ENCODE results near the gene PLS1.

The PLS1 gene

GRCh38 chr3:142622405-142622804 lies 26.2 kb downstream of the PLS1 start:
- no CpG with 5 or more reads among the region's 2 CpGs for WGBS (ENCODE audit: extremely low coverage, insufficient coverage, low lambda C conversion rate)
- no peak overlapping the region for H4K5ac ChIP-seq (ENCODE audit: low read length)
- DNase-seq = no peak

GRCh38 chr3:142623194-142623593 lies 27.0 kb downstream of the PLS1 start:
- Histone ChIP-seq H3K4me2 (ENCODE audit: low read length) (no peak overlapping the region), H2BK120ac (ENCODE audit: low read depth, low read length) (no peak overlapping the region), H3K79me2 (ENCODE audit: control insufficient read depth, insufficient read depth, low read length) (no peaks in the 10 kb centered on the region), H2AK5ac (ENCODE audit: low read length) (no peak overlapping the region), H3K23ac (ENCODE audit: low read length) (no peak overlapping the region), H3K9ac (ENCODE audit: low read length) (no peak overlapping the region), H3K4me3 (ENCODE audit: low read length) (no peak overlapping the region), H2BK15ac (replicated peaks; ENCODE audit: low read depth) (no peak overlapping the region), H2BK5ac (ENCODE audit: low read length) (no peak overlapping the region), H3K27ac (ENCODE audit: low read depth, low read length) (no peak overlapping the region), H3K4me1 (ENCODE audit: control insufficient read depth, low read depth, low read length) (no peaks in the 10 kb centered on the region), H3K79me1 (ENCODE audit: low read length) (no peaks in the 10 kb centered on the region), H3K4ac (ENCODE audit: low read depth, low read length) (no peak overlapping the region), H3K27me3 (ENCODE audit: insufficient read depth, low read length, poor library complexity) (no peaks in the 10 kb centered on the region), H3K18ac (ENCODE audit: low read length) (no peak overlapping the region), H4K8ac (ENCODE audit: low read depth, low read length) (no peak overlapping the region), H3K36me3 (ENCODE audit: control insufficient read depth, insufficient read depth, low read length) (no peaks in the 10 kb centered on the region), H3K56ac (ENCODE audit: low read length) (no peak overlapping the region), H4K5ac (ENCODE audit: low read length) (no peak overlapping the region)
- no peak for DNase-seq

More at GRCh38 chr3:142622405-142622804, 26.2 kb downstream of the PLS1 start:
- Histone ChIP-seq H3K4me2 (ENCODE audit: low read length) (no peak overlapping the region), H3K36me3 (ENCODE audit: control insufficient read depth, insufficient read depth, low read length) (no peaks in the 10 kb centered on the region), H3K4ac (ENCODE audit: low read depth, low read length) (no peak overlapping the region), H3K23ac (ENCODE audit: low read length) (no peak overlapping the region), H2BK15ac (replicated peaks; ENCODE audit: low read depth) (no peak overlapping the region), H3K27me3 (ENCODE audit: insufficient read depth, low read length, poor library complexity) (no peaks in the 10 kb centered on the region), H2BK120ac (ENCODE audit: low read depth, low read length) (no peak overlapping the region), H3K4me1 (ENCODE audit: control insufficient read depth, low read depth, low read length) (no peaks in the 10 kb centered on the region), H3K4me3 (ENCODE audit: low read length) (no peak overlapping the region), H2BK5ac (ENCODE audit: low read length) (no peak overlapping the region), H4K8ac (ENCODE audit: low read depth, low read length) (no peak overlapping the region), H2AK5ac (ENCODE audit: low read length) (no peak overlapping the region), H3K18ac (ENCODE audit: low read length) (no peak overlapping the region), H3K56ac (ENCODE audit: low read length) (no peak overlapping the region), H3K79me1 (ENCODE audit: low read length) (no peaks in the 10 kb centered on the region), H3K79me2 (ENCODE audit: control insufficient read depth, insufficient read depth, low read length) (no peaks in the 10 kb centered on the region), H3K27ac (ENCODE audit: low read depth, low read length) (no peak overlapping the region), H3K9ac (ENCODE audit: low read length) (no peak overlapping the region)

- no peaks in the 10 kb centered on the region for H3K79me1 ChIP-seq (ENCODE audit: low read length)
- no CpG with 5 or more reads among the region's 2 CpGs for WGBS (ENCODE audit: extremely low coverage, insufficient coverage, low lambda C conversion rate)
- H3K18ac ChIP-seq (ENCODE audit: low read length) = no peak overlapping the region
- no peak overlapping the region for H2BK5ac ChIP-seq (ENCODE audit: low read length)
- H2AK5ac ChIP-seq (ENCODE audit: low read length) = no peak overlapping the region
- no peak overlapping the region for H2BK120ac ChIP-seq (ENCODE audit: low read depth, low read length)
- no peaks in the 10 kb centered on the region for H3K79me2 ChIP-seq (ENCODE audit: control insufficient read depth, insufficient read depth, low read length)
- no peak for DNase-seq
- no peak overlapping the region for H4K8ac ChIP-seq (ENCODE audit: low read depth, low read length)
- H3K23ac ChIP-seq (ENCODE audit: low read length) = no peak overlapping the region
- no peaks in the 10 kb centered on the region for H3K4me1 ChIP-seq (ENCODE audit: control insufficient read depth, low read depth, low read length)
- no peaks in the 10 kb centered on the region for H3K27me3 ChIP-seq (ENCODE audit: insufficient read depth, low read length, poor library complexity)
- H4K5ac ChIP-seq (ENCODE audit: low read length) = no peak overlapping the region
- H3K36me3 ChIP-seq (ENCODE audit: control insufficient read depth, insufficient read depth, low read length) = no peaks in the 10 kb centered on the region
- H3K9ac ChIP-seq (ENCODE audit: low read length) = no peak overlapping the region
- H3K4me2 ChIP-seq (ENCODE audit: low read length) = no peak overlapping the region
- no peak overlapping the region for H3K4ac ChIP-seq (ENCODE audit: low read depth, low read length)
- no peak overlapping the region for H2BK15ac ChIP-seq (replicated peaks; ENCODE audit: low read depth)
- no peak overlapping the region for H3K27ac ChIP-seq (ENCODE audit: low read depth, low read length)
- H3K4me3 ChIP-seq (ENCODE audit: low read length) = no peak overlapping the region
- H3K56ac ChIP-seq (ENCODE audit: low read length) = no peak overlapping the region
These were observed 28.4 kb downstream of the PLS1 start for GRCh38 chr3:142624341-142625152.

GRCh38 chr3:142625153-142625440 lies 28.9 kb downstream of the PLS1 start:
- no CpG with 5 or more reads among the region's 2 CpGs for whole genome bisulfite sequencing (ENCODE audit: extremely low coverage, insufficient coverage, low lambda C conversion rate)
- no peak overlapping the region for H4K8ac ChIP-seq (ENCODE audit: low read depth, low read length)
- H2BK120ac ChIP-seq (ENCODE audit: low read depth, low read length) = no peak overlapping the region
- no peak overlapping the region for H3K4me2 ChIP-seq (ENCODE audit: low read length)
- no peak overlapping the region for H2BK5ac ChIP-seq (ENCODE audit: low read length)
- H3K9ac ChIP-seq (ENCODE audit: low read length) = no peak overlapping the region
- H3K4me3 ChIP-seq (ENCODE audit: low read length) = no peak overlapping the region
- no peak overlapping the region for H3K18ac ChIP-seq (ENCODE audit: low read length)
- no peaks in the 10 kb centered on the region for H3K79me1 ChIP-seq (ENCODE audit: low read length)
- DNase-seq = no peak
- H3K4me1 ChIP-seq (ENCODE audit: control insufficient read depth, low read depth, low read length) = no peaks in the 10 kb centered on the region
- H4K5ac ChIP-seq (ENCODE audit: low read length) = no peak overlapping the region
- H3K23ac ChIP-seq (ENCODE audit: low read length) = no peak overlapping the region
- no peaks in the 10 kb centered on the region for H3K79me2 ChIP-seq (ENCODE audit: control insufficient read depth, insufficient read depth, low read length)
- no peak overlapping the region for H3K27ac ChIP-seq (ENCODE audit: low read depth, low read length)
- H3K56ac ChIP-seq (ENCODE audit: low read length) = no peak overlapping the region
- no peaks in the 10 kb centered on the region for H3K36me3 ChIP-seq (ENCODE audit: control insufficient read depth, insufficient read depth, low read length)
- H3K4ac ChIP-seq (ENCODE audit: low read depth, low read length) = no peak overlapping the region
- no peak overlapping the region for H2BK15ac ChIP-seq (replicated peaks; ENCODE audit: low read depth)
- H3K27me3 ChIP-seq (ENCODE audit: insufficient read depth, low read length, poor library complexity) = no peaks in the 10 kb centered on the region
- no peak overlapping the region for H2AK5ac ChIP-seq (ENCODE audit: low read length)

- no peak for DNase-seq
These were observed 30.8 kb downstream of the PLS1 start for GRCh38 chr3:142626971-142627370.

DNA sequence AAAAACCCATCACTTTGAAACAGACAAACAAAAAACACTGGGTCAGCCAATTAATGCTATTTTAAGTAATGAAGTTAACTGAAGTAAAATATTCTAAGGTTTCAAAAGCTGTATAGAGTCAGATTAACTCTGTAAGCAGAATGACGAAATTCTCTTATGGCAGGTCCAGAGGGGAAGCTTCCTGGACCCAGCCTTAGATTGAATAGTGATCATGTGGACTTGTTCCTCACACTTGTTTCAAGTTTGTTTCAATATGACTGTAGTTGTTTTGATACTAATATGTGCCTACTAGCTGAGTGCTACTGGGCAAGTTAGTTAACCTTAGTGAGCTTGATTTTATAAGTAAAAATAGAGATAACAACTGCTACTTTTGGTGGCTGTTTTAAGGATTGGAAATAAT lies 32.6 kb downstream of the PLS1 start:
- Histone ChIP-seq H2BK120ac (ENCODE audit: low read depth, low read length) (no peak overlapping the region), H3K18ac (ENCODE audit: low read length) (no peak overlapping the region), H3K27ac (ENCODE audit: low read depth, low read length) (no peak overlapping the region), H2AK5ac (ENCODE audit: low read length) (no peak overlapping the region), H3K9ac (ENCODE audit: low read length) (no peak overlapping the region), H2BK15ac (replicated peaks; ENCODE audit: low read depth) (no peak overlapping the region), H4K5ac (ENCODE audit: low read length) (no peak overlapping the region), H3K27me3 (ENCODE audit: insufficient read depth, low read length, poor library complexity) (no peaks in the 10 kb centered on the region), H3K79me1 (ENCODE audit: low read length) (no peaks in the 10 kb centered on the region), H3K36me3 (ENCODE audit: control insufficient read depth, insufficient read depth, low read length) (no peaks in the 10 kb centered on the region), H3K4ac (ENCODE audit: low read depth, low read length) (no peak overlapping the region), H3K56ac (ENCODE audit: low read length) (no peak overlapping the region), H3K79me2 (ENCODE audit: control insufficient read depth, insufficient read depth, low read length) (no peaks in the 10 kb centered on the region), H3K23ac (ENCODE audit: low read length) (no peak overlapping the region), H3K4me3 (ENCODE audit: low read length) (no peak overlapping the region), H3K4me1 (ENCODE audit: control insufficient read depth, low read depth, low read length) (no peaks in the 10 kb centered on the region), H4K8ac (ENCODE audit: low read depth, low read length) (no peak overlapping the region), H3K4me2 (ENCODE audit: low read length) (no peak overlapping the region), H2BK5ac (ENCODE audit: low read length) (no peak overlapping the region)
- WGBS (ENCODE audit: extremely low coverage, insufficient coverage, low lambda C conversion rate) = no CpG with 5 or more reads among the region's 1 CpG
- no peak for DNase-seq

More at GRCh38 chr3:142626971-142627370, 30.8 kb downstream of the PLS1 start:
- Histone ChIP-seq H3K4me1 (ENCODE audit: control insufficient read depth, low read depth, low read length) (no peaks in the 10 kb centered on the region), H4K8ac (ENCODE audit: low read depth, low read length) (no peak overlapping the region), H3K79me1 (ENCODE audit: low read length) (no peaks in the 10 kb centered on the region), H3K27ac (ENCODE audit: low read depth, low read length) (no peak overlapping the region), H3K9ac (ENCODE audit: low read length) (no peak overlapping the region), H2BK5ac (ENCODE audit: low read length) (no peak overlapping the region), H3K36me3 (ENCODE audit: control insufficient read depth, insufficient read depth, low read length) (no peaks in the 10 kb centered on the region), H3K23ac (ENCODE audit: low read length) (no peak overlapping the region), H3K18ac (ENCODE audit: low read length) (no peak overlapping the region), H2BK15ac (replicated peaks; ENCODE audit: low read depth) (no peak overlapping the region), H3K4me3 (ENCODE audit: low read length) (no peak overlapping the region), H4K5ac (ENCODE audit: low read length) (no peak overlapping the region), H2BK120ac (ENCODE audit: low read depth, low read length) (no peak overlapping the region), H3K79me2 (ENCODE audit: control insufficient read depth, insufficient read depth, low read length) (no peaks in the 10 kb centered on the region), H3K27me3 (ENCODE audit: insufficient read depth, low read length, poor library complexity) (no peaks in the 10 kb centered on the region), H3K4me2 (ENCODE audit: low read length) (no peak overlapping the region), H3K56ac (ENCODE audit: low read length) (no peak overlapping the region), H2AK5ac (ENCODE audit: low read length) (no peak overlapping the region), H3K4ac (ENCODE audit: low read depth, low read length) (no peak overlapping the region)
